Stomach (tissue), 9 donors: ENCODE results near the gene VEPH1. TPM values are rescaled to one million over a fixed set of nuclear protein-coding genes. Genes with fewer than 3 reads are reported as not detected.

Source experiments
- DNase-seq, 2 donors: peaks; one replicate each; pipeline versions ENCODE4 v3.0.0 to v3.0.0-alpha.2; 2013 to 2019
- H3K27ac ChIP-seq, 5 donors: fragments of 200-600 bp in 4 of 5; sonication (generic) in 4 of 5; one replicate each; pipeline ENCODE4 v1.5.1; 2013 to 2019; ENCODE audit warnings: mild to moderate bottlenecking in 1 of 5, moderate library complexity in 1 of 5
- H3K27me3 ChIP-seq, 3 donors: fragments of 200-600 bp; sonication (generic); one replicate each; pipeline ENCODE4 v1.5.1; 2017 to 2019; ENCODE audit warnings: mixed run types in 1 of 3
- H3K36me3 ChIP-seq, 4 donors: fragments of 200-600 bp; sonication (generic); 1 replicate in 3 of 4; 2 replicates in 1 of 4; pipeline ENCODE4 v1.5.1; 2016 to 2019
- H3K4me1 ChIP-seq, 4 donors: fragments of 200-600 bp; sonication (generic); one replicate each; pipeline ENCODE4 v1.5.1; 2016 to 2019
- H3K4me3 ChIP-seq, 4 donors: fragments of 200-600 bp; sonication (generic) in 3 of 4; one replicate each; pipeline ENCODE4 v1.5.1; 2016 to 2019; ENCODE audit warnings: mild to moderate bottlenecking in 1 of 4
- H3K9me3 ChIP-seq, 4 donors: fragments of 200-600 bp; sonication (generic); one replicate each; pipeline ENCODE4 v1.5.1; 2016 to 2019
- CTCF ChIP-seq, 7 experiments: fragments of 450-650 bp in 4 of 7; fragments of 200-600 bp in 3 of 7; sonication (generic) in 3 of 7; IDR thresholded peaks; one replicate each; pipeline ENCODE4 v1.5.1; 2016 to 2019; ENCODE audit warnings: antibody characterized with exemption in 7 of 7, control low read depth in 2 of 7, mild to moderate bottlenecking in 1 of 7
- EP300 ChIP-seq: sonication (generic); formaldehyde crosslinking; IDR thresholded peaks from one replicate; pipeline ENCODE4 v1.6.1; 2017; ENCODE audit warnings: antibody characterized with exemption
- POLR2A ChIP-seq, 4 donors: fragments of 450-650 bp; IDR thresholded peaks; one replicate each; pipeline ENCODE4 v1.6.1; 2016; ENCODE audit warnings: antibody characterized with exemption in 4 of 4, control low read depth in 2 of 4, mild to moderate bottlenecking in 1 of 4, moderate library complexity in 1 of 4
- POLR2AphosphoS5 ChIP-seq, 3 donors: sonication (generic); formaldehyde crosslinking; IDR thresholded peaks; one replicate each; pipeline ENCODE4 v1.6.1; 2016; ENCODE audit warnings: antibody characterized with exemption in 3 of 3
- WGBS, 5 donors: extraction: QIAGEN DNeasy Blood & Tissue Kit in 3 of 5; methylation state at CpG; one replicate each; pipeline versions ENCODE4 v1.1.5 to v1.1.7; 2013 to 2018; 5-methylcytosine and 5-hydroxymethylcytosine counted together
- intact Hi-C: fragments of 100-400 bp; cut with DNase I; formaldehyde crosslinking; loops from one replicate; pipeline ENCODE4 v1.15.1; 2023; ENCODE audit warnings: low total_unique reads
- polyA plus RNA-seq, 3 donors: library from polyadenylated mRNA; stranded (reverse); fragments of 200-250 nt; gene quantifications; one replicate each; pipeline ENCODE4 v1.2.3, GENCODE V29; 2013
- total RNA-seq, 5 donors: library from RNA; depleted of rRNA; stranded (reverse); fragments of >200 nt; gene quantifications; one replicate each; pipeline versions ENCODE4 v1.1.0 to v1.2.3, GENCODE V29; 2014 to 2016
- donor health status: healthy with polysubstance abuse.
- donor health status: Bipolar disorder and iron deficiency.
- donor health status: healthy.

Gene VEPH1
- total and polyA plus RNA-seq, 8 donors, result 0.58 to 9.4 (median 1.5) TPM; not detected in 1

DNA sequence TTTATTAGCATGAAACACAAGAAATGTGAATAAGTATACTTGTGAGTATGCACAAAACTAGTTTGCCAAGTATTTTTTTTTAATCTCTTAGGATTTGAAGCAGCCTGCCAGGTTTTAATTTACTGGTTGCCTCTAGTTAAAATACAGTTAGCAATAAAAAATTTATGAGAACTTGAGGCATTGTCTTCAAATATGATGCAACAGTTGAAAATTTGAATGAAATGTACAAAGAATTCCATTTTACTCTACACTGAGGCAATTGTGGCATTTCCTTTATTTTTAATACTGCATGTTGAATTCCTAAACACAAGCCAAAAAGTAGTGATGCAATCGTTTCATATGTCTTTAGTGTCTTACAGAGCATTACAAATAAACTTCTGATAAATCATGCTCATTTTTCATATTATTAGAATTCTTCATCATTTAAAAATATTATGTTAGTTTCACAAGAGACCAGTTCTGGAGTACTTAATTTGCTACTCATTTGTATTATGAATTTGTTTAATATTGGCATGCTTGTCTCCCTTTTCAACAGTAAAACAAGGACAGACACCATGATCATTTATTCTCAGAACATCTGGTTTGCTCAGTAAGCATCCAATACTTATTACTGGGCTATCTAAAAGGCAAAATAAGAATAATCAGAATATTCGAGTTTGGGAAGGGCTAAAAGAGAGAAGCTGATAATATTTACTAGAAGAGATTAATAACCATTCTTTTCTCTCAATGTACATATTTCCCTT is 191.4 kb downstream of the VEPH1 start:
- H3K4me1 ChIP-seq, result no peaks in the 10 kb centered on the region
- no peaks in the 10 kb centered on the region for H3K27me3 ChIP-seq
- 41 to 60% (median 58%) methylated on average over 2 of the region's 2 CpGs for WGBS, 5 donors
- TF ChIP-seq POLR2A (IDR thresholded peaks at IDR 0.05) (no peak), CTCF (IDR thresholded peaks at IDR 0.05) (no peak), EP300 (no peak), POLR2AphosphoS5 (IDR thresholded peaks at IDR 0.05) (no peak)
- peak in 1 of 2 donors; percentile 53 for DNase-seq
- H3K27ac ChIP-seq, result no peak overlapping the region
- intact Hi-C loops, result no loop called here
- no peak overlapping the region for H3K4me3 ChIP-seq
- no peaks in the 10 kb centered on the region for H3K9me3 ChIP-seq
- no peaks in the 10 kb centered on the region for H3K36me3 ChIP-seq

DNA sequence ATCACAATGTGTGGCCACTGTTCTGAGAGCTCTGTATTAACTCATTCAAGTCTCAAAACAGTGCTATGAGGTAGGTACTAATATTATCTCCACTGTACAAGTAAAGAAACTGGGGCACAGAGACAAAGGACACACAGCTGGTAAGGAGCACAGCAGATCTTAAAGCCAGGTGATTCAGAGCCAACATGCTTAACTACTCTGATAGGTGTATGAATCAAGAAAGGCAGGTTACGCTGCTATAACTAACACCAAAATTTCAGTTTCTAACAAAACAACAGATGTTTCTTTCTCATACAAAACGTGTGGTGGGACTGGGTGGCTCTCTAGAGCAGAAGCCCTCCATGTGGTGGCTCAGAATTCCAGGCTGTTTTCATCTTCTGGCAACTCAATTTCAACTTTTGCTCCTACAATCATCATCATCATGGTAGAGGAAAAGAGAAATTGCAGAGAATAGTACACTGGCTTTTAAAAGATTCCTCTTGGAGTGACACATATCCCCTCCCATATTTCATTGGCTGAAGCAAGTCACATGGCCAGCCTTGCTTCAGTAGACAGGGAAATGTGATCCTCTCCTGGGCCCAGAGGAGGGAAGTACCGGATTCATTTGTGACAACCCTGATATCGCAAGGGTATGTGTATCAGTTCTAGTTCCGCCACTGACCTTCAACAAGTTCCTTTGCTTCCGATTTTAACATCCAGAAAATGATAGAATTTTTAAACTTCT is 192.7 kb downstream of the VEPH1 start:
- intact Hi-C loops, result no loop called here
- WGBS, 5 donors, result 83 to 87% (median 85%) methylated on average over 6 of the region's 6 CpGs
- no peak for DNase-seq
- Histone ChIP-seq H3K27ac (no peak overlapping the region), H3K4me3 (no peak overlapping the region), H3K4me1 (no peaks in the 10 kb centered on the region), H3K36me3 (no peaks in the 10 kb centered on the region), H3K27me3 (no peaks in the 10 kb centered on the region), H3K9me3 (no peaks in the 10 kb centered on the region)
- no peak for TF ChIP-seq POLR2A (IDR thresholded peaks at IDR 0.05)
- no peak for TF ChIP-seq POLR2AphosphoS5 (IDR thresholded peaks at IDR 0.05)
- TF ChIP-seq EP300, result no peak
- no peak for TF ChIP-seq CTCF (IDR thresholded peaks at IDR 0.05)

GRCh38 chr3:157306502-157306901 is 196.7 kb downstream of the VEPH1 start:
- Histone ChIP-seq H3K4me3 (no peak overlapping the region), H3K27me3 (no peaks in the 10 kb centered on the region), H3K27ac (no peak overlapping the region), H3K36me3 (no peaks in the 10 kb centered on the region), H3K4me1 (no peaks in the 10 kb centered on the region), H3K9me3 (no peaks in the 10 kb centered on the region)
- WGBS, 5 donors, result 69 to 79% (median 73%) methylated on average over 2 of the region's 2 CpGs
- TF ChIP-seq CTCF (IDR thresholded peaks at IDR 0.05) (no peak), POLR2A (IDR thresholded peaks at IDR 0.05) (no peak), POLR2AphosphoS5 (IDR thresholded peaks at IDR 0.05) (no peak), EP300 (no peak)
- DNase-seq, result no peak
- intact Hi-C loops, result no loop called here

DNA sequence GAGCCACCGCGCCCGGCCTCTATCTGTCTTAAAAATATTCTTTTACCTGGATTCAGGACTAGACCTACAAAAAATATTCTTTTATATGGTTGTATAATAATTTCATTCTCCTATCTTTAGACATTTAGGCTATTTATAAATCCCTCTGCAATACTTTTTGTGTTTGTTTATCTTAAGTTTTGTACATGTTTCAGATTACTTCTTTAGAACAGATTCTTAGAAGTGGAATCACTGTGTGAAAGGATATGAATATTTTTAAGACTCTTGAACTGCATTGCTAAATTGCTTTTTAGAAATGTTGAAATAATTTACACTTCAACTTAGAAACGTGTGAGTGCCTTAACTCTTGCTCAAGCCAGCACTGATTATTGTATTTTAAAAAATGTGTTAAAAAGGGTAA is 197.8 kb downstream of the VEPH1 start:
- intact Hi-C loops, result no loop called here
- Histone ChIP-seq H3K36me3 (no peaks in the 10 kb centered on the region), H3K9me3 (no peaks in the 10 kb centered on the region), H3K4me1 (no peaks in the 10 kb centered on the region), H3K4me3 (no peak overlapping the region), H3K27me3 (no peaks in the 10 kb centered on the region), H3K27ac (no peak overlapping the region)
- WGBS, 5 donors, result 88 to 93% (median 90%) methylated on average over 4 of the region's 4 CpGs
- DNase-seq, result no peak
- TF ChIP-seq EP300 (no peak), CTCF (IDR thresholded peaks at IDR 0.05) (no peak), POLR2A (IDR thresholded peaks at IDR 0.05) (no peak), POLR2AphosphoS5 (IDR thresholded peaks at IDR 0.05) (no peak)
